ENCODE results near the gene ASB16.

The ASB16 gene

DNA sequence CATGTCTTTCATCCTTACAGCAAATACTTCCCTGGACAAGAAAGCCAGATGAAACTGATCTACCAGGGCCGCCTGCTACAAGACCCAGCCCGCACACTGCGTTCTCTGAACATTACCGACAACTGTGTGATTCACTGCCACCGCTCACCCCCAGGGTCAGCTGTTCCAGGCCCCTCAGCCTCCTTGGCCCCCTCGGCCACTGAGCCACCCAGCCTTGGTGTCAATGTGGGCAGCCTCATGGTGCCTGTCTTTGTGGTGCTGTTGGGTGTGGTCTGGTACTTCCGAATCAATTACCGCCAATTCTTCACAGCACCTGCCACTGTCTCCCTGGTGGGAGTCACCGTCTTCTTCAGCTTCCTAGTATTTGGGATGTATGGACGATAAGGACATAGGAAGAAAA lies 20.0 kb downstream of the ASB16 start:
- DNase-seq (ENCODE audit: low read depth): no peak

- DNase-seq (ENCODE audit: low read depth): no peak
These were observed 20.9 kb downstream of the ASB16 start for GRCh38 chr17:44191369-44191768.

DNA sequence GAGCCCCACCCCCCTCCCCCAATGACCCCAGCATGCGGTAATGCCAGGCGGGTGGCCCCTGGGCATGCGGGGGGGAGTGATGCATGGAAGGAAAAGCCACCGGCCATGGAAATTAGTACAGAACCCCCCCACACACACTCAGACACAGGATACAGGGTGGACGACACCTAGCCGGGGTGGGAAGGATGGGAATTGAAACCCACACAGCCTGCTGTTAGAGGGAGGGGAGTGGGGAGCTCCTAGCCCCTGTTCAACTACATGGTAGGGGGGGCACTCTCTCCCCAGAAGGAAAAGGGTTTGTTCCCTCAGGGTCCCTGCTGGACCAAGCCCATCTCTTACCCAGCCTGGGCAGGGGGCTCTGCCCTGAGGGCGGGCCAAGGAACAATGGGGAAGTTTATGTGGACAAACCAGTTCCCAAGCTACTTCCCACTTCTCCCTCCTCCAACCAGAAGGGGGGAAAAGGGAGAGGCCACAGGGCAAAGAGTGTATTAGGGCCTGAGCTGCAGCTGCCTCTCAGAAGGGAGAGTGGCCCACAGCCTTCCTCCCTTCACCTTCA lies 21.5 kb downstream of the ASB16 start:
- DNase-seq (ENCODE audit: low read depth): no peak

DNA sequence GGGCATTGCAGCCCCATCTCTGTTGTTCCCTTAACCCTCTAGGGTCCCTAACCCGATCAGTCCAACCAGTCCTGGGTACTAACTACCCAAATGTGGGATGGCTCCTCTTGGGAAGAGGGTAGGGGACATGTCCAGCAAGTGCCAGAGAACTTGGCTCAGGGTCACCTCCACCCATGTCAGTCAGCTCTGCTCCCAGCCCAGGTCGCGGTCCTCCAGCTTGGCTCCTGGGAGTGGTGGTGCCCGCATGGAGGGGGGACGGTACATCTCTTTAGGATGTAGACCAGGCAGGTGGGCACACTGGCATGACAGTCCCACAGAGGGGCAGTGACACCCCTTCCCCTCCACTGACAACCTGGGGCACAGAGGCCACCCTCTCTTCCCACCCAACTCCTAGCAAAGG lies 22.2 kb downstream of the ASB16 start:
- DNase-seq (ENCODE audit: low read depth): no peak

GRCh38 chr17:44193326-44194084 lies 23.0 kb downstream of the ASB16 start:
- no peak for DNase-seq (ENCODE audit: low read depth)

GRCh38 chr17:44197107-44197506 lies 26.6 kb downstream of the ASB16 start:
- no peak for DNase-seq (ENCODE audit: low read depth)

- DNase-seq (ENCODE audit: low read depth): peak; percentile 53
These were observed 27.6 kb downstream of the ASB16 start for GRCh38 chr17:44197980-44198720.

- DNase-seq (ENCODE audit: low read depth): no peak
These were observed 28.4 kb downstream of the ASB16 start for GRCh38 chr17:44198721-44199552.

- DNase-seq (ENCODE audit: low read depth): peak; percentile 95
These were observed 29.3 kb downstream of the ASB16 start, which contains the start of gene ATXN7L3 for GRCh38 chr17:44199553-44200477. Gene ATXN7L3, minus strand, starts transcription at chr17:44199884. Its CDS starts 1,814 bp downstream, at chr17:44198070.

DNA sequence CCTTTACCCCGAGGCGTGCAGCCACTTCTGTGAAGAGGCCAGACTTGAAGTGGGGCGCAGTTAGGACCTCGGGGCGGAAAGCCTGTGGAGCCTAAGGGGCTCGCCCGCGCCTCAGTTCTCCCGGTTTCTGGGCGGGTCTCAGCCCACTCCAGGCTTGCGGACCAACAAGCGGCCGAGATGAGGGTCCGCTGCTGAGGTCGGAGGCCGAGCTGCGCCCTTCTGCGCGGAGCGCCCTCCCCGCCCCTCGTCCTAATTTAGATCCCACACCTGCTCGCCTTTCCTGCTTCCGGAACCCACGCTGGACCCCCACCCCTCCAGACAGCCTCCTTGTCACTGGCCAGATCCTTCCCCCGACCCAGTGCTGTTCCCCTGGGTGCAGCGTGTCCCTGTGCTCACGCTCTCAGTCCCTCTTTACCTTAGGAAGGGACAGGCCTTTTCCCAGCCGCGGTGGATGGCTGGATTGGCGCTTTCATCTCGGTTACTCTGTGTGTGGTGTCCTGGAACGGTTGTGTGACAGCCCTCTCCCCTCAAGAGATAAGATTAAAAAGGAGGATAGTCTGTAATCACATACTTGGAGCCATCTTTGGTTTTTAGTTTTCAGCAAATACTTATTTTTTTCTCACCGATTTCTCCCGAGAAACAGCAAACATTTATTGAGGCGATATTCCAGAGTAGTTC lies 30.1 kb downstream of the ASB16 start:
- DNase-seq (ENCODE audit: low read depth): no peak

- no peak for DNase-seq (ENCODE audit: low read depth)
These were observed 32.3 kb downstream of the ASB16 start for GRCh38 chr17:44202756-44203155.

DNA sequence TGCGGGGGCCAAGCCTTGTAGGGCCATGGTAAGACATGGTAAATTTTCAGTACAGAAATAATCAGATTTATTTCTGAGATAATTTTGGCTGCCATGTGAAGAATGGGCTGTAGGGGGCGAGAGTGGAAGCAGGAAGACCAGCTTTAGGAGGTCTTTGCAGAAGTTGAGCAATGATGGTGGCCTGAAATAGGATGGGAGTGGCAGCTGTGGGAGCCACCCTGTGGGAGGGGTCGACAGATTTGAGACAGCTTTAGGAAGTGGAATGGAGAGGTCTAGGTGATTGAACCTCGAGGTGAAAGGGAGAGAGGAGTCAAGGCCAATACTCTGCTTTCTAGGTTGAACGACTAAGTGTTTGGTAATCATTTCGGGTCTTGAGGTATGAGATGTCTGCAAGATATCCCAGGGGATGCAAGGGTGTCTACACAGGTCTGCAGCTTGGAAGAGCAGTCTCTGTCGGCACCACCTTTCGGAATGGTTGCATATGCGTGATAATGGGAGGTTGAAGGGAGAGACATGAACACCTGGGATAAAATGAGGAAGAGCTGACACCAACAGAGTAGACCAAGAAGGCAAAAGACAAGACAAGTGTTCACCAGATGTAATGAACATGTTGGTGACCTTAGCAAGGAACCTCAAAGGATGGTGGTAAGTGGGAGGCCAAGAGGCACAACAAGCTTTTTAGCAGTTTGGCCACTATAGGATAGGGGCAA lies 33.4 kb downstream of the ASB16 start:
- DNase-seq (ENCODE audit: low read depth): no peak

- peak; percentile 36 for DNase-seq (ENCODE audit: low read depth)
These were observed 34.0 kb downstream of the ASB16 start for GRCh38 chr17:44204441-44204882.

- no peak for DNase-seq (ENCODE audit: low read depth)
These were observed 35.7 kb downstream of the ASB16 start for GRCh38 chr17:44205962-44206824.

DNA sequence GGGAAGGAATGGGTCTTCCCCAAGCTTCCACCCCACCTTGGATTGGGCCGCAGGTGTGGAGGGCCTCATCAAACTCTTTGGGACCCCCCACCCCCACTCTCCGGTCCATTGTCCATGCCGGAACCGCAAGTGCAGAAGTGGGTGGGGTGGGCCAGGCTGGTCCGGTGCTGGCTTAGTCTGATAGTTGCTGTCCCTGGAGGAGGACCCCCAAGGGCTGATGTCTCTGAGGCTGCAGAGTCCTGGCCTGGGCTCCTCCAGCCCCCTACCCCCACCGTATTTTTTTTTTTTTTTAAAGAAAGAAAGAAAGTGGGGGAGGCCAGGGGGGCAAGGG lies 36.3 kb downstream of the ASB16 start:
- no peak for DNase-seq (ENCODE audit: low read depth)

DNA sequence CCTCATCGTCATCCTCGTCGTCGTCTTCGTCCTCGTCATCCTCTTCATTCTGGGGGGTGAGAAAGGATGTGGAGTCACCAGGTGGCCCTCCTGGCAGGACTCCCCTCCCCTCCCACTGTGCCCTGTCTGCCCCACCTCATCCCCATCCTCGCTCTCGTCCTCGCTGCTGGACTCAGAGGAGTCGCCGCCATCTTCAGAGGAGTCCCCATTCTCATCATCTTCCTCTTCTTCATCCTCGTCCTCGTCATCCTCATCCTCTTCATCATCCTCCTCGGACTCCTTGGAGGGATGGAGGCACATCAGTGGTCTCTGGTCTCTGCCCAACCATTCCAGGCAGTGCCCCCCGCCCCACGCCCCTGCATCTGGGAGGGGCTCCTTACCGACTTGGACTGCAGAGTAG lies 36.8 kb downstream of the ASB16 start:
- no peak for DNase-seq (ENCODE audit: low read depth)

GRCh38 chr17:44207743-44208142 lies 37.2 kb downstream of the ASB16 start:
- no peak for DNase-seq (ENCODE audit: low read depth)

GRCh38 chr17:44209786-44210341 lies 39.4 kb downstream of the ASB16 start:
- DNase-seq (ENCODE audit: low read depth): no peak
